HG03196 (cell line): ENCODE data around the gene GPR146.
"Not testable (repeated sequence)": the region's sequence is repeated elsewhere in the genome, so short reads cannot be mapped to it uniquely, and the experiment has no call there.

Source experiments
- ATAC-seq: cut with Tn5 transposase; IDR thresholded peaks from one replicate; pipeline ENCODE4 v1.9.1; 2021; ENCODE audit not compliant: unreplicated experiment

Gene GPR146

DNA sequence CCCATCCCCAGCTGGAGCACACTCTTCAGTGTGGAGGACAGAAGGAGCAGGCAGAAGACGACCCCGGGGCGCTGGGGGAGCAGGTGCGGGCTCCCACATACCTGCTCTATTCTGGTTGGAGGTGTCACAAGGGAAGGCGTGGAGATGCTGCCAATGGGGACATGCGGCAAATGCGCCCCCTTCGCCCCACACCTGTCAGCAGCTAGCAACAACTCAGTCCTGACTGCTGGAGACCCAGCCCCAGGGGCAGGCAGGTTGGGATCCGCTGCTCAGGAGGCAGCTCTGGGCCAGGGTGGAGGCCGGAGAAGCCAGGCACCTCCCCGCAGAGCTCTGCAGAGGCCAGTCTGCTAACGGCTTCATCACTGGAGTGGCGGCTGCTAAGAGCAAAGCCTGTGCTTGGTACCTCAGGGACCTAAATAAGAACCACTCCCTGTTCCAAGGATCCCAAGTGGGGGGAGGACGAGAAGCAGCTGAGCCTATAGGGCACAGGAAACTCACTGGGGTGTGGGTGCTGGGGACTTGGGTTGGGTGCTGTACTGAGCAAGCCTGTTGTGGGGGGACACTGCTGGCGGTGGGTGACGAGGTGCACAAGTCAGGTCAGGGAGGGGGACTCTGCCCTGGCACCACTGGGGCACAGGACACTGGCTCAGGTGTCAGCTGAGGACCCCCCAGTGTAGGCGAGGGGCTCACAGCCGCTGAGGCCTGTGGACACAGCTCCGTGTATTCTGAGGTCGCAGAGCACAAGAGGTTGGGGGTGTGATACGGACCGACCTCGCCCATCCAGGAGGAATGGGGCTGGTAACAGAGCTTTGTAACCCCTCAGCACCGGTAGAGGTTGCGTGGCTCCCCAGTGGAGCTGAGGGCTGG lies 19.2 kb upstream of the GPR146 start:
- no peak for ATAC-seq

DNA sequence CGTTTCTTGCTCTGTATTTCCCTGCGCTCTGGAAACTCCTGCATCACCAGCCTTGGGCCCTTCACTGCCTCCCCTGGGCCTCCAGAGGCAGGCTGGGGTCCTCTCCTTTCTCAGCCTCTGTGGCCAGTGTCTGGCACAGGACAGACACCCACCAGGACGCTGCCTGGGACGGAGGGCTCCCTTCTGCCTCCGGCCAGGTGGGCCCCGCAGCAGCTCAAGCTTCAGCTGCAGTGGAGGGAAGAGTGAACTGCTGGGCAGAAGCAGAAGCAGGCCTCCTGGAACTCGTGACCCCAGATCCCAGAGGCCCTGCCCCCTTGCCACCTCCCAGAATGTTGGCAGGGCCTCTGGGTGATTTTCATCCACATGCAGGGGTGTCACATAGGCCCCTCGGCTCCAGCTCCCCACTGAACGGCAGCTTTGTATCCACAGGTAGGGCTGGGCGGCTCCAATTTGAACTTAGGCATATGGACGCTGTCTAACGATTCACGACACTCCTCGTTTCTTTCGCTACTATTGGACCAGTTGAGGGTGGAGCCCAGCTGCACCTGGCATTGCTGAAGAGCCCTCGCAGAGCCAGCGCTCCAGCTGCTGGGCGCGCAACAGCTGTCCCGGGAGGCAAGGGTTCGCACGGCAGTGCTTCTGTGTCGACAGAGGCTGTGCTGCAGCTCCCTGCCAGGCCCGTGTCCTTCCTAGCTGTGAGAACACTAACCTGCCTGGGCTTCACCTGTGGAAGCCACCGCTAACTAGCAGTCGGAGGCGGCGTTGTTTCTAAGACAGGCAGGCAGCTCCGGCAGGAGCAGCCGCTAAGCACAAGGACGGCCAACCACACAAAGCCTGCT lies 18.4 kb upstream of the GPR146 start:
- no peak for ATAC-seq

DNA sequence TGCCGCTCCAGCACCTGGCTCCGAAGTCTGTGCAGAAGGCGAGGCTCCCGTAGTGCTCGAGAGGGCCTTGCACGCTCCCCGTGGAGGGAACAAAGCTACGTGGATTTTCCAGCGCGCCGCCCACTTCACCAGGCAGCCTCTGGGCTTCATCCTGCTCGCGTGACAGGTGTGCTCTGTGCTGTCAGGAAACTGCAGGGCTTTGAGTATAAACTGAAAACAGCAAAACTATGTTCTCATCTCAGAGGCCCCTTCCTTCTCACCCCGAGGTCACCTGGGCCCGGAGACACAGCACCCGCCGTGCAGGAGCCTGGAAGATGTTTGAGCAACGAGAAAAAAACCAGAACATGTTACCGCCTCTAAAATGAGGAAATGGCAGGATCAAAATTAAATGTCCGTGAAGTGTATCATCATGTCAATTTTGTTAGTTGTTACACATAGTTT lies 17.6 kb upstream of the GPR146 start:
- no peak for ATAC-seq

DNA sequence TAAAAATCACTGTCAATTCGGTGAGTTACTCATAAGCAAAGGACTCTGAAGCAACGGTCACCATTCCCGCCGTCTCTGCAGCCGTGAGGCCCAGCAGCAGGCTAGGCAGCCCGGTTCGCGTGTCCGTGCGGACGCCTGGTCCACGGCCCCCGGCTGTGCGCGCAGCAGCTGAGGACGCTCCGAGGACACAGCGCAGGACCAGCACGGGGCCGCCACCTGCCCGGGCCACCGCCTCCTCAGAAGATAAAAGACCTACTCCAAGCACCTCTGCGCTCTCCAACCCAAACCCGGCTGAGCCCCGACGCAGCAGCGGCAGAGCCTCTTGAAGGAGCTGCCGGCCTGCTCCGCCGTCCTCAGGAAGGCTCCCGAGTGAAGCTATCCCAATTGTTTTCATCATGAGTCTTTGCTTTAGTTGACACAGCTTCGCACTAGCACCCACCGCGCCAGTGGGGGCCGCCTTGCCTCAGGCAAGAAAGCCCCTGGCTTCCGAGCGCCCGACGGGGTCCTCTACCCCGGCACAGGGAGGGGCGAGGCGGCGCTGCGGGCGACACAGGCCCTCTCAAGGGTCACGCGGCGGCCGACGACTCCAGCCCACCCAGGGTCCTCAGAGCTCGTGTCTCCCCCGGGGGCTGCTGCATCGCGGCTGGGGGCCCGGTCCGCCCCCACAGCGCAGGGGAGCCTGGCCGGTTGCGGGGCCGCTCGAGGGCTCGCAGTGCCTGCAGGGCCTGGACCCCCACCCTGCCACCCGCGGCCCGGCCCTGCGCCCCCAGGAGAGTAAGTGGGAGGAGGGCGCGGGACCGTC lies 16.9 kb upstream of the GPR146 start:
- peak; percentile 2 for ATAC-seq

DNA sequence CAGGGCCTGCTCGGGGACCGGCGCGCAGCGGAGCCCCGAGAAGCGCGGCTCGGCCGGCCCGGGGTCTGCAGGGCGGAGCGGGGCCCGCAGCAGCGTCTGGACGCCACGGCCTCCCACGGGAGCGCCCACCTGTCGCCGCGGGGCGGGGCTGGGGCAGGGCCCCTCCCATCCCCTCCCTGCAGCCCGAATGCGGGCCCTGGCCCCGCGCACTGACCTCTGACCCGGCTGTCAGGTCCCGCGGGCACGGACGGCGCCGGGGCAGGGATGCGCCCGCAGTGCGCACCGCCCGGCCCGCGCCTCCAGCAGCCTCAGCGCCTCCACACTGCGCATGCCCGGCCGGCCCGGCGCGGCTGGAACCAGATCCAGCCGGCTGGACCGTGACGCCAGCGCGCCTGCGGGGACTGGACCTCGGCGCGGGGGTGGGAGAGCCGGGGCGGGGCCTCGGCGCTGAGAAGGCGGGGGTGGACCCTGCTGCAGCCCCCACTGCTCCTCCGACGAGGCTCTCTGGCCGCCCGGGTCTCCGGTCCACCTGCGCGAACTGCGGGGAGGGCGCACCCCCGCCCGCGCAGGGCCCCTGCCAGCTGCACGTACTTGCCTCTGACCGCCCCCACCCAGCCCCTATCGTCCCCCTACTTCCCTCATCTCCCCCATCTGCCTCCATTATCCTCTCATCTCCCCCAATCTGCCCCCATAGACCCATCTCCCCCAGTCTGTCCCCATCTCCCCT lies 16.1 kb upstream of the GPR146 start:
- ATAC-seq = peak; percentile 43

DNA sequence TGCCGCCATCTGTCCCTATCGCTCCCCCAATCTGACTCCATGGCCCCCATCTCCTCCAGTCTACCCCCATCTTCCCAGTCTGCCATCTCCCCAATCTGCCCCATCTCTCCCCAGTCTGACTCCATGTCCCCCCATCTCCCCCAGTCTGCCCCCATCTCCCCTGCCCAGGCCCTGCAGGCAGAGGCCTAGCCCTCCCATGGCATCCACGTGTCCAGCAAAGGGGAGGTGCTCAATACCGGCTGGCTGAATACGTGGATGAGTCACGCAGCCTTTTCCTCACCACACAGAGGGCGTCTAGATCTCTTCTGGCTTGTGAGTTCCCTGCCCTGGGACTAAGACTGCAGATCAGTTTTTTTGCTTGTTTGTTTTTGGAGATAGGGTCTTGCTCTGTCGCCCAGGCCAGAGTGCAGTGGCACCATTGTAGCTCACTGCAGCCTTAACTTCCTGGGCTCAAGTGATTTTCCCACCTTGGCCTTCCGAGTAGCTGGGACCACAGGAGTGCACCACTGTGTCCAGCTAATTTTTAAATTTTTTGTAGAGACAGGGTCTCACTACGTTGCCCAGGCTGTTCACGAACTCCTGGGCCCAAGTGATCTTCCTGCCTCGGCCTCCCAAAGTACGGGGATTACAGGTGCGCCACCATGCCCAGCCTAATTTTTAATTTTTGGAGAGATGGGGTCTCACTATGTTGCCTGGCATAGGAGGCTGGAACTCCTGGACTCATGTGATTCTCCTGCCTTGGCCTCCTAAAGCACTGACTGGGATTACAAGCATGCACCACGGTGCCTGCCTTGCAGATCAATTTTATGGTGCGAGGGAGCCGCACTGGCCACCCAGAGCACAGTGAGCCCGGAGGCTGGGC lies 15.3 kb upstream of the GPR146 start:
- peak; percentile 17 for ATAC-seq

DNA sequence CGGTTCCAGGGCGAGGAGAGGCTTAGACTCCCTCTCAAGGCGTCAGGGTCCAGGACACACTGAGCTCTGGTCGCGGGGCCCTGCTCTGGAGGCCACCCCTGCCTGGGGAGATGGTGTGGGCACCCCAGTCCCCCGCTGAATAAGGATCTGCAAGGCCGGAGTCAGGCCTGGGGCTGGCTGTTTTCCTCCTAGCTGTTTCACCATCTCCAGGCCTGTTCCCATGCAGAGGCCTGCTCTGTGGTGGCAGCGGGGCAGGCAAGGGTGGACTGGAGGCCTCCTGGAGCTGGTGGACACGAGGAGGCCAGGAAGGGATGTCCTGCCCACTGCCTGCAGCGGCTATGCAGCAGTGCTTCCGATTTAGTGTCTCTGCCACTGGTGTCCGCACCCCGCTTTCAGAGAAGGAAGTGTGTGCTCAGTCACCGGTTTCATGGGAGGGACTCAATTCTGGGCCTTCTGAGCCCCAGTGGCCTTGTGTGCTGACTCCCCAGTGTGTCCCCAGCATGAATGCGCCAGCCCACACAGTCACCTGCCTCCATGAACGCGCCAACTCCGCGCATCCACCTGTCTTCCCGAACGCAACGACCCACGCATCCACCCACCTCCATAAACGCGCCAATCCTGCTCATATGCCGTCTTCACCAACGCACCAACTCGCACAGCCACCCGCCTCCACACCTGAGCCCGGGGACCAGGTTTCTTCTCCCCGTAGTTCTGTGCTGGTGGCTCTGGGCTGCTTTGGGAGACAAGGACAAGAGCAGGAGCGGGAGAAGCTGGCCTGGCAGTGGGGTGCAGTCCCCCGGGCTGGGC lies 14.5 kb upstream of the GPR146 start:
- no peak for ATAC-seq

DNA sequence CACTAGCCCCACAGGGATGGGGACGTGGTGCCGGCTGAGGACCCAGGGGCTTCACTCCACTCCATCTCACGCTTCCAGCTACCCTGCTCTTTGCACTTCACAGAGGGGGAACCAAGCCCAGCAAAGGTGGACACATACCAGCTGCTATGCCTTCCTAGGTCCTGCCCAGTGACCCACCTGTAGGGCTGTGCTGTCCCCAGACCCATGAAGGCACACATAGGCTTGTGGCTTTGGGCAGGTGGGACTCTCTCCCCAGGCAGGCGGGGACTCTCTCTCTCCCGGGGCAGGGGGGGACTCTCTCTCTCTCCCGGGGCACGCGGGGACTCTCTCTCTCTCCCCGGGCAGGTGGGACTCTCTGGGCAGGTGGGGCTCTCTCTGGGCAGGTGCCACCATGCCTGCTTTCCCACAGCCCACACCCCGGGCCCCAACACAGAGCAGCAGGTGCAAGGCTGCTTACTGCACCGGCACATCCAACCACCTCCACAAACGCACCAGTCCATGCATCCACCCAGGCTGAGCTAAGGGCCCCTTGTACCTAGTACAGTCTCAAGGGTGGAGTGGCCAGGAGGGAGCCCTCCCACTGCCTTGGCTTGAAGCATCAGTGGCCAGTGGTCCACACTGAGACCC lies 13.8 kb upstream of the GPR146 start:
- no peak for ATAC-seq

DNA sequence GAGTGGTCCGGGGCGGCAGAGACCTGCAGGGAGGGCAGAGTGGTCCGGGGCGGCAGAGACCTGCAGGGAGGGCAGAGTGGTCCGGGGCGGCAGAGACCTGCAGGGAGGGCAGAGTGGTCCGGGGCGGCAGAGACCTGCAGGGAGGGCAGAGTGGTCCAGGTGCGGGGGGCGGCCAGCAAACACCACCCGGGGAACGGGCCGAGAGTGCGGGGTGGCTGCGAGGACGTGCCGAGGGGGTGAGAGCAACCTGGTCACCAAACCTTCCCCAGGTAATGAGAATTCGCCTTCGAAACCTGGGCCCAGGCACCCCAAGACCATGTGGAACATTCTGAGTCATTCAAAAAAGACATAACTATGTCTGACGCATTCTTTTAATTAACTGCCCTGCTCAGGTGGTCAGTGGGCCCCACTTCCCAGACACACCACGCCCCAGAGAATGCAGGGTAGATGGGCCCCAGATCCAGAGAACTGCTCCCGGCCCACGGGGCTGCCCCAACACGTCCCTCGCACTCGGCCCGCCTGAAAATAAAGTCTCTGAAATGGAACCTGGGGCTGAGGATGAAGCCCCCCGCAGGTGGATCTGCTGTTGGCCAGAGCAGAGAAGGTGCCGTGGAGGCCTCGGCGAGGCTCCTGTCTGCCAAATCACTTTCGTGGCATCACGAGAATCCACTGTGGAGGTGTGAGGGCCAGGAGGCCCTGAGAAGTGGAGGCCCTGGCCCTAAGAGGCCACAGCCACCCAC lies 12.5 kb upstream of the GPR146 start:
- no peak for ATAC-seq

DNA sequence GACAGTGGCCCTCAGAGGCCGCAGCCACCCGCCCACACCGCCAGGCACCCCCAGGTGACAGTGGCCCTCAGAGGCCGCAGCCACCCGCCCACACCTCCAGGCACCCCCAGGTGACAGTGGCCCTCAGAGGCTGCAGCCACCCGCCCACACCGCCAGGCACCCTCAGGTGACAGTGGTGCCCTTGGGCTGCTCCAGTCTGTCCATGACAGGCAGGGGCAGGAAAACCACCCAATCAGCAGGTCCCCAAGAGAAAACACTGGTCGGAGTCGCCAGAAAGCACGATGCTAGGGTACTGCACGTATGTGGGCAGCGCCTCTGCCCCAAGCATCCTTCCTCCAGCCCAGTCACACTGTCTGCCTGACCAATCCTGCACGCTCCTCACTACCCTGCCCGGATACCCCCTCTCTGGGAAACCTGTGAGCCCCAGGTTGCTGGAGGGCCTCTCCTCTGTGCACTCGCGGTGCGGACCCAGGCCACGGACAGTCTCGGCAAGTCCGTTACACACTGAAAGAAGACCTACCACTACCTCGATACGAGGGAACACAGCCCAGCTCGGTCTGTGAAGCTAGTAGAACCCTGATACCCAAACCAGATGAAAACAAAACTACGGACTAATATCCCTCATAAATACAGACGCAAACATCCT lies 11.7 kb upstream of the GPR146 start:
- ATAC-seq = no peak

DNA sequence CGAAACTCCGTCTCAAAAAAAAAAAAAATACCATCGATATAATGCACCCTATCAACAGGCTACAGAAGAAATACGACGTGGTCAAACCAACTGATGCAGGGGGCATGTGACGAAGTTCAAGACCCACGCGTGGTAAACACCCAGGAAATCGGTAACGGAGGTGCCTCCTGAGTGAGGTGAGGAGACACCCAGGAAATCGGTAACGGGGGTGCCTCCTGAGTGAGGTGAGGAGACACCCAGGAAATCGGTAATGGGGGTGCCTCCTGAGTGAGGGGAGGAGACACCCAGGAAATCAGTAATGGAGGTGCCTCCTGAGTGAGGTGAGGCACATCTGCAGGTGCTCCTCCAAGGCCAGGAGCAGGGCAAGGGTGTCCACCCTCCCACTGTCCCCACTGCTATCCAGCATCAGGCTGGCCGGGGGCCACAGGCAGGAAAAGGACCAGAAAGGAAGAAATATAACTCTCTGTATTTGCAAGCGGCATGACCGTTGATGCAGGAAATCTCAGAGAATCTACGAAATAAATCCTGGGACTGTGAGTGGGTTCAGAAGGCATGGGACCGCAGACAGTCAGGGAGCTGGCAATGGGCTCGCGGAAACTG lies 10.7 kb upstream of the GPR146 start:
- ATAC-seq = no peak

DNA sequence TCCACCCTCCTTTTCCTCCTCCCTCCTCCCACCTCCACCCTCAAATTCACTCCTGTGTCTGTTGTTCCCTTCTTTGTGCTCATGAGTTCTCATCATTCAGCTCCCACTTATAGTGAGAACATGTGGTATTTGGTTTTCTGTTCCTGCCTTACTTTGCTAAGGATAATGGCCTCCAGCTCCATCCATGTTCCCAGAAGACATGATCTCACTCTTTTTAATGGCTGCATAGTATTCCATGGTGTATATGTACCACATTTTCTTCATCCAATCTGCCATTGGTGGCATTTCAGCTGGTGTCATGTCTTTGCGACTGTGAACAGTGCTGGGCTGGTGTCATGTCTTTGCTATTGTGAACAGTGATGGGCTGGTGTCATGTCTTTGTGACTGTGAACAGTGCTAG lies 9.6 kb upstream of the GPR146 start:
- ATAC-seq = not testable (repeated sequence)

DNA sequence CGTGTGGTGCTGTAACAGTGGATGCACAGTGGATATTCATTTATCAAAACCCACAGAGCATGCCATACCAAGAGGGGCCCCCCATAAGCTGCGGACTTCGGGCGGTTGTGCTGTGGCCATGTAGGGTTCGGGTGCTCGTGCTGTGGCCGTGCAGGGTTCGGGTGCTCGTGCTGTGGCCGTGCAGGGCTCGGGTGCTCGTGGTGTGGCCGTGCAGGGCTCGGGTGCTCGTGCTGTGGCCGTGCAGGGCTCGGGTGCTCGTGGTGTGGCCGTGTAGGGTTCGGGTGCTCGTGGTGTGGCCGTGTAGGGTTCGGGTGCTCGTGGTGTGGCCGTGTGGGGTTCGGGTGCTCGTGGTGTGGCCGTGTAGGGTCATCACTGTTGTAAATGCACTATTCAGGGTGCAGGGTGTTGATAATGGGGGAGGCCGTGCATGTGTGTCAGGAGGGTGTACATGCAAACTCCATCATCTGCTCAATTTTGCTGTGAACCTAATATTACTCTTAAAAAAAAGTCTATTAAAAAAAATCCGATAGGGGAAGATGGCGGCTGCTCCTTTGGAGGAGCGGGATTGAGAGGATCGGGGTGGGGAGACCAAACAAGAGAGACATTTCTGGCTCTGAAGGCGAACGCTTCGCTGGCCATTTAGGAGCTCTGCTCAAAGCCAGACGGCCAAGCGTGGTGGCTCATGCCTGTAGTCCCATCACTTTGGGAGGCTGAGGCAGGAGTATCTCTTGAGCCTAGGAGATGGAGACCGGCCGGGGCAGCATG lies 8.0 kb upstream of the GPR146 start:
- not testable (repeated sequence) for ATAC-seq

DNA sequence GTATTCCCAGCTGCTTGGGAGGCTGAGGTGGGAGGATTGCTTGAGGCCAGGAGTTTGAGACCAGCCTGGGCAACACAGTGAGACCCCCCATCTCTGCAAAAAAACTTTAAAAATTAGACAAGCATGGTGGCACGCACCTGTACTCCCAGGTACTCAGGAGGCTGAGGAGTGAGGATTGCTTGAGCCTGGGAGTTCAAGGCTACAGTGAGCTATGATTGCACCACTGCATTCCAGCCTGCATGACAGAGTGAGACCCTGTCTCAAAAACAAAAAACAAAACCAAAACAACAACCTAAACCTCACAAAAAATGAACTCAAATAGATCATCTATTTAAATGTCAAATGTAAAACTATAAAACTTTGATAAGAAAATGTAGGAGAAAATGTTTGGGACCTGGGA lies 4.1 kb upstream of the GPR146 start:
- not testable (repeated sequence) for ATAC-seq

DNA sequence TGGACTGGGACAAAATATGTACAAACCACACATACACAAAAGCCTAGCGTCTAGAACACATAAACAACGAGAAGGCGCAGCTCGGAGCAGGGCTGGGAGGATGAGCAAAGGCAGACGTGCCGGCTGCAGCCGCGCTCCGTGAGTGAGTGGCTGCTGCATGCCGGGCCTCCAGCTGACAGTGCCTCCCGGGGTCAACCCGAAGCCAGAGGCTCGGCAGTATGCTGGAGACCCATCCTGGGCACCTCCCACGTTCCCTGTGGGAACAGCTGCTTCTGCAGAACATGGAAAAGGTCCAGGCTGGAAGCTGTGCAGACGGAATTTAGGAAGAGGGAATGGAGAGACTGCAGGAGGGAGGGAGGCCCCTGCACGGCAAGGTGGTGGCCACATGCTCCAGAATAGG lies 3.6 kb upstream of the GPR146 start:
- ATAC-seq = no peak
